Body of pancreas (tissue), 4 donors: ENCODE results near the gene UROD.

Experiments
- POLR2A ChIP-seq, 3 donors: fragments of 450-650 bp; IDR thresholded peaks; one replicate each; pipeline ENCODE4 v1.6.1; 2016; ENCODE audit warnings: antibody characterized with exemption in 3 of 3, mild to moderate bottlenecking in 2 of 3
- TF ChIP-seq, protein P1 (sequence below), 7 experiments: fragments of 450-650 bp in 4 of 7; fragments of 200-600 bp in 3 of 7; sonication (generic) in 3 of 7; IDR thresholded peaks; one replicate each; pipeline ENCODE4 v1.5.1; 2016 to 2019; ENCODE audit warnings: antibody characterized with exemption in 7 of 7

DNA sequence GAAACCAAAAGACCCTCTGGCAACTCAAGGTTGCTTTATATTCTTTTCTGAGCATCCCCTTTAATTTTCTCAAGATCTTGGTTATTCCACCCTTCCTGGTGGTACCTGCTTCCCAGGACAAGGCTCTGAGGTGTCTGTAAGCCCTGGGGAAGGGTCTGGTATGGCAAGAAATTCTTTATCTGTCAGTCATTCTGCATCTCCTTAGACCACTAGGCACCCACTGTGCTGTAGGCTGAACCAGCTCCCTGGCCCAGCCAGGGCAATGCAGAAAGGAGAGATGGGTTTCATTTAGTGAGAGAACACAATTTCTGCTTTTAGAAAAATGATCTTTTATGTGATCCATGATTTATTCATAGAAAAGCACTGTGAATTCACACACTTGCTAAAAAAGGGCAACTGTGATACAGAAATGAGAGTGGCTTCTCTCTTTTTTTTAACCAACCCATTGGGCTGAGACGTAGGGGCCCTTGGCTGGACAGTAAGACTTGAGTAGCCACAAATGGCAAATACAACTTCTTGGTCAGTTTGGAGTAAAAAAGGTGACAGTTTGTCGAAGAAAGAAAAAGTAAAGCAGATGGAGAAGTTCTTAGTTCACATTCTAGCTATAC lies 4.1 kb downstream of the UROD start:
- TF ChIP-seq, protein P1, sequence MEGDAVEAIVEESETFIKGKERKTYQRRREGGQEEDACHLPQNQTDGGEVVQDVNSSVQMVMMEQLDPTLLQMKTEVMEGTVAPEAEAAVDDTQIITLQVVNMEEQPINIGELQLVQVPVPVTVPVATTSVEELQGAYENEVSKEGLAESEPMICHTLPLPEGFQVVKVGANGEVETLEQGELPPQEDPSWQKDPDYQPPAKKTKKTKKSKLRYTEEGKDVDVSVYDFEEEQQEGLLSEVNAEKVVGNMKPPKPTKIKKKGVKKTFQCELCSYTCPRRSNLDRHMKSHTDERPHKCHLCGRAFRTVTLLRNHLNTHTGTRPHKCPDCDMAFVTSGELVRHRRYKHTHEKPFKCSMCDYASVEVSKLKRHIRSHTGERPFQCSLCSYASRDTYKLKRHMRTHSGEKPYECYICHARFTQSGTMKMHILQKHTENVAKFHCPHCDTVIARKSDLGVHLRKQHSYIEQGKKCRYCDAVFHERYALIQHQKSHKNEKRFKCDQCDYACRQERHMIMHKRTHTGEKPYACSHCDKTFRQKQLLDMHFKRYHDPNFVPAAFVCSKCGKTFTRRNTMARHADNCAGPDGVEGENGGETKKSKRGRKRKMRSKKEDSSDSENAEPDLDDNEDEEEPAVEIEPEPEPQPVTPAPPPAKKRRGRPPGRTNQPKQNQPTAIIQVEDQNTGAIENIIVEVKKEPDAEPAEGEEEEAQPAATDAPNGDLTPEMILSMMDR (IDR thresholded peaks at IDR 0.05), result no peak
- TF ChIP-seq POLR2A (IDR thresholded peaks at IDR 0.05), result no peak
